ENCODE measurements around the gene XKRX.

The XKRX gene

DNA sequence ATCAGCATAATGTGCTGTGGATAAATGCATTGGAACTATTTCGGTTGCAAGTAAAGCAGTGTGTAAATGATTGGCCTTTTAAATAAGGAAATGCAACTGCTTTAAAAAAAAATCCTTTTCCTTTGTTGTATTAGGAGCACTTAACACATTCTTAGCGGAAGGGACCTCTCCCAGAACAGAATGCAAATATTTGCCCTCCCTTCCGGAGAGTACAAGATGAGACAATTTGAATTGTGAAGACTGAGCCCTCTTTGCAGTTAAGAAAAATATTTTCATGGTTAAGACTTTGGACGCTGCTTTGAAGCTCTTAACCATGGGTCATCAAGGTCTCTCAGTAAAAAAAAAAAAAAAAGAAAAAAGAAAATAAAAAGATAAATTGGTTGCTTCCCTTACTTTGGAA is 45.1 kb downstream of the XKRX start:
- DNase-seq, result no peak

DNA sequence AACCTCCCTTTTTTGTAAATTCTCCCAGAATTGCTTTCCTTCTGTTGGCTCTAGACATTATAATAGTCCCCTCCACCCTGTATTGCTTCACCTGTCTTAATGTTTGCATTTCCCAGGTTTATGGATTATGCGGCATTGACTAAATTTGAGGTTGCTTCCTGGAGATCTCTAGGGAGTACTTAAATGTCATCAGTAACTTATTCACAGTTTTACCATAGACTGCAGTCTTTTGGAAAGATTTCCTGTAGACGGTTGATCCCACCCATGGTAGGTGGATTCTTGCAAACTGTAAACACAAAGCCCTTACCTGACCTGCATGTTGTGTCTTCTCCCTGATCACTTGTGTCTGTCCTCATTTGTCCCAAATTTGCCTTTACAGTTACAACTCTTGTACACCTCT is 48.3 kb downstream of the XKRX start:
- no peak for DNase-seq

GRCh38 chrX:100874325-100874724 is 54.4 kb downstream of the XKRX start, which contains the start of gene NOX1:
Gene NOX1 (minus strand): TSS chrX:100874359. CDS start chrX:100874139, 220 bp downstream.
- no peak for DNase-seq

- DNase-seq, result peak; percentile 12
Observed at GRCh38 chrX:100871594-100872560, 56.8 kb downstream of the XKRX start.

DNA sequence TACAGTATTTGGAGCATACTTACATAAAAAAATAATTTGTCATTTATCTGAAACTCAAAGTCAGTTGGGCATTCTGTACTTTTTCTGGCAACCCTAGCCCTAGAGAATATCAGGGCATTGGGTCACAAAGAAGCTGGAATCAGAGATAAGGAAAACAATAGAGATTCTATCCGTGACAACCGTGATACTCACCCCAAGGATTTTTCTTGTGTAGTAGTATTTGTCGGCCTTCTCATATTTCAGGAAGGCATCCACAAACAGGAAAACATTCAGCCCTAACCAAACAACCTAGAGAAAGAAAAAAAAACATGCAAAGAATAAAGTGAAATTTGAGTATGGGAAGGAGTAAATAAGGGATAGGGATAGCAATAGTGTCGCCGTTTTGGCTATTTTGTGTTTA is 58.2 kb downstream of the XKRX start:
- no peak for DNase-seq

- DNase-seq, result no peak
Observed at GRCh38 chrX:100868273-100868672, 60.4 kb downstream of the XKRX start.

GRCh38 chrX:100864657-100865391 is 63.9 kb downstream of the XKRX start:
- DNase-seq, result no peak

Measured in fibroblast of skin of scalp (primary cell).